Spleen (tissue), 7 donors: ENCODE measurements around the gene HMG20B.

Source experiments
- CTCF ChIP-seq, 11 experiments: fragments of 200-600 bp in 7 of 11; fragments of 450-650 bp in 4 of 11; sonication (generic) in 4 of 11; IDR thresholded peaks in 8 of 11; conservative IDR thresholded peaks in 3 of 11; 1 replicate in 7 of 11; 2 replicates in 4 of 11; pipeline versions ENCODE4 v1.4.0 to v1.8.0; 2016 to 2021; ENCODE audit warnings: antibody characterized with exemption in 11 of 11, inconsistent platforms in 4 of 11, mild to moderate bottlenecking in 1 of 11
- POLR2AphosphoS5 ChIP-seq, 3 donors: sonication (generic); formaldehyde crosslinking; IDR thresholded peaks; one replicate each; pipeline ENCODE4 v1.5.1; 2017; ENCODE audit warnings: antibody characterized with exemption in 3 of 3
- donor health status: DM: no; HTN: no; CAD: no; lungs with moderate emphysema.
- donor health status: DM: no; HTN: no; CAD: no.
- donor health status: DM: no; HTN: no; CAD: no.

DNA sequence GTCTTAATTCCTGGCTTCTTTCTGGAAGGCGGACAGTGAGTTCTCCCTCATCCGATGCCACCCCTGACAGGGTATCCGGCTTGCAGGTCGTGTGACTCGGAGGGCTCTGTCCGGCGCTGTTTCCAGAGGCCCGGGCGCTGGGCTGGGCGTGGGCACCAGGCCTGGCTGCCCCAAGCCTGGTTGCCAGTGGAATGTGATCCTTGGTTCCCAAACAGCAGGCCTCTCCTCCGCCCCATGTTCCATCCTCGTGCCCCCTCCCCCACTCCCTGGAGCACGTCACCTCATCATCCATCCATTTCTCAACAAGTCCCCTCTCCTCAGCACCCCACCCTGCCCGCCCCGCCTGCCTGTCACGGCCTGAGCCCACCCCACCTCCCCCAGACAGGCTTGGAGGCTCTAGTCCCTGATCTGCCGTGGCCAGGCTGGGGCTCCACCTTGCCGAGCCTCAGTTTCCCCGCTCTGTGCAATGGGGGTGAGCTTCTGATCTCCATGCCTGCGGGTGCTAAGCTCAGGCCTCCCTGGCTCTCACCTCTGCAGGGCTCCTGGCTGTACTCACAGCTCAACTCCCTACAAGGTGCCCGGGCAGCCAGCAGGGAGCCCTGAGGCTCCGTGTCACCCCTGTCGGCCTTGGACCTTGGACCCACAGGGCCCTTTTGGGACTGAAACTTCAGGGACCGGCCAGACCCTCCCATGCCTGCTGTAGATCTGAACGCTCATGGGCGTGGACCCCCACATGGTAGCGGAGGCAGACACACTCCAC lies 31.7 kb downstream of the HMG20B start:
- TF ChIP-seq CTCF (IDR thresholded peaks at IDR 0.05 in 8 of 11, conservative IDR thresholded peaks at IDR 0.05 in 3 of 11) (no peak), POLR2AphosphoS5 (IDR thresholded peaks at IDR 0.05) (no peak)
